HUES6 (cell line): ENCODE measurements around the gene UGT1A9.

ENCODE experiments used
- H3K27ac ChIP-seq: 2 replicates; pipeline ENCODE4 v1.7.0; 2013; ENCODE audit warnings: low read depth, mild to moderate bottlenecking, low read length, inconsistent platforms
- H3K27me3 ChIP-seq: 2 replicates; pipeline ENCODE4 v1.6.1; 2013; ENCODE audit warnings: low read length; ENCODE audit not compliant: control insufficient read depth, insufficient read depth
- H3K36me3 ChIP-seq: 2 replicates; pipeline ENCODE4 v1.6.1; 2013; ENCODE audit warnings: low read length; ENCODE audit not compliant: control insufficient read depth, insufficient read depth
- H3K4me1 ChIP-seq: 2 replicates; pipeline ENCODE4 v1.6.1; 2013; ENCODE audit warnings: low read length; ENCODE audit not compliant: control insufficient read depth, insufficient read depth
- H3K4me3 ChIP-seq: 2 replicates; pipeline ENCODE4 v1.5.1; 2013; ENCODE audit warnings: low read depth, low read length
- H3K9ac ChIP-seq: one replicate; pipeline ENCODE4 v1.6.1; 2013; ENCODE audit warnings: mild to moderate bottlenecking, low read length
- H3K9me3 ChIP-seq: 2 replicates; pipeline ENCODE4 v1.6.1; 2013; ENCODE audit warnings: low read depth, low read length; ENCODE audit not compliant: control insufficient read depth, insufficient read depth

UGT1A9 gene

GRCh38 chr2:233778030-233778429 lies 106.3 kb downstream of the UGT1A9 start, which contains the start of gene MROH2A:
MROH2A (plus strand) TSS chr2:233778330; CDS start chr2:233779359, 1,029 bp downstream.
- Histone ChIP-seq H3K4me1 (no peaks in the 10 kb centered on the region), H3K27me3 (no peaks in the 10 kb centered on the region), H3K9ac (no peak within 1 kb of the TSS), H3K27ac (no peak within 1 kb of the TSS), H3K4me3 (no peak within 1 kb of the TSS), H3K36me3 (no peaks in the 10 kb centered on the region), H3K9me3 (peaks cover 14% of the 10 kb centered on the region)

- Histone ChIP-seq H3K27ac (no peak overlapping the region), H3K4me1 (no peaks in the 10 kb centered on the region), H3K27me3 (no peaks in the 10 kb centered on the region), H3K36me3 (no peaks in the 10 kb centered on the region), H3K4me3 (no peak overlapping the region), H3K9me3 (peaks cover 14% of the 10 kb centered on the region), H3K9ac (no peak overlapping the region)
Measured at GRCh38 chr2:233779722-233780121, 108.0 kb downstream of the UGT1A9 start.

GRCh38 chr2:233780771-233781170 lies 109.1 kb downstream of the UGT1A9 start:
- no peak overlapping the region for H3K9ac ChIP-seq
- peaks cover 8% of the 10 kb centered on the region for H3K9me3 ChIP-seq
- H3K27me3 ChIP-seq: no peaks in the 10 kb centered on the region
- H3K36me3 ChIP-seq: no peaks in the 10 kb centered on the region
- H3K4me1 ChIP-seq: no peaks in the 10 kb centered on the region
- no peak overlapping the region for H3K27ac ChIP-seq
- no peak overlapping the region for H3K4me3 ChIP-seq

GRCh38 chr2:233789554-233789953 lies 117.9 kb downstream of the UGT1A9 start:
- no peak overlapping the region for H3K9ac ChIP-seq
- no peaks in the 10 kb centered on the region for H3K4me1 ChIP-seq
- H3K4me3 ChIP-seq: no peak overlapping the region
- H3K27ac ChIP-seq: no peak overlapping the region
- no peaks in the 10 kb centered on the region for H3K36me3 ChIP-seq
- no peaks in the 10 kb centered on the region for H3K9me3 ChIP-seq
- no peaks in the 10 kb centered on the region for H3K27me3 ChIP-seq

DNA sequence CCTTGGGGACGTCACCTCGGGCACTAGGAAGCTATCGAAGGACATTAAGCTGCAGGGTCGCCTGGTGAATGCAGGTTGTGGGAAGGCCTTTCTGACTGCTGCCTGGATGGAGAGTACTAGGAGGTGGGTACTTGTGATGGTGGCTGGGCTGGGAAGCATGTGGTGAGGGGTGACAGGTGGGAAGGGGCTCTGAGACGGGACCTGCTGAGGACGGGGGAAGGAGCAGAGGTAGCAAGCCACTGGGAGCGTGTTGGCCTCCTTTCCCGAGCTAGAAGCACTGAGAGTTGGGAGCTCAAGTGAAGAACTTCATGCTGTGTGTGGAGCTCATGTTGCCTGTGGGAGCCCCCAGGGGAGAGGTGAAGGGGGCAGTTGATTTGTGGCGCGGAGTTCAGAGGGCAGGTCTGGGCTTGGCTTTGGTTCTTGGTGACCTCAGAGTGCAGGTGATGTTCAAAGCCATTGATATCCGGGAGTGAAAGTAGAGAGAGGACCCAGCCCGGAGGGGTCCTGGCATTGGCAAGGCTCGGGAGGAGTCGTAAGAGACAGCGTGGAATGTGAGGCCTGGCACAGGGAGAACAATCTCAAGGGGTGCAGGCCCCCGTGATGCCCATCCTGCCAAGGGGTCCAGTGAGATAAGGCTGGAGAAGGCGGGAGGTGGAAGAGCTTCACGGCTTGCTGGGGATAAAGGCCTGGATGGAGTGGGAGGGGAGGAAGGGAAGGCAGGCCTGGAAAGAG lies 119.6 kb downstream of the UGT1A9 start:
- H3K4me3 ChIP-seq: no peak overlapping the region
- no peaks in the 10 kb centered on the region for H3K4me1 ChIP-seq
- H3K36me3 ChIP-seq: no peaks in the 10 kb centered on the region
- no peak overlapping the region for H3K9ac ChIP-seq
- no peaks in the 10 kb centered on the region for H3K27me3 ChIP-seq
- H3K9me3 ChIP-seq: no peaks in the 10 kb centered on the region
- no peak overlapping the region for H3K27ac ChIP-seq

- no peaks in the 10 kb centered on the region for H3K27me3 ChIP-seq
- no peaks in the 10 kb centered on the region for H3K9me3 ChIP-seq
- H3K36me3 ChIP-seq: no peaks in the 10 kb centered on the region
- no peak overlapping the region for H3K27ac ChIP-seq
- no peaks in the 10 kb centered on the region for H3K4me1 ChIP-seq
- H3K4me3 ChIP-seq: no peak overlapping the region
- no peak overlapping the region for H3K9ac ChIP-seq
Measured at GRCh38 chr2:233791883-233792329, 120.2 kb downstream of the UGT1A9 start.

GRCh38 chr2:233792720-233793119 lies 121.0 kb downstream of the UGT1A9 start:
- H3K4me1 ChIP-seq: no peaks in the 10 kb centered on the region
- no peaks in the 10 kb centered on the region for H3K9me3 ChIP-seq
- no peak overlapping the region for H3K27ac ChIP-seq
- no peak overlapping the region for H3K4me3 ChIP-seq
- no peak overlapping the region for H3K9ac ChIP-seq
- no peaks in the 10 kb centered on the region for H3K27me3 ChIP-seq
- H3K36me3 ChIP-seq: no peaks in the 10 kb centered on the region

DNA sequence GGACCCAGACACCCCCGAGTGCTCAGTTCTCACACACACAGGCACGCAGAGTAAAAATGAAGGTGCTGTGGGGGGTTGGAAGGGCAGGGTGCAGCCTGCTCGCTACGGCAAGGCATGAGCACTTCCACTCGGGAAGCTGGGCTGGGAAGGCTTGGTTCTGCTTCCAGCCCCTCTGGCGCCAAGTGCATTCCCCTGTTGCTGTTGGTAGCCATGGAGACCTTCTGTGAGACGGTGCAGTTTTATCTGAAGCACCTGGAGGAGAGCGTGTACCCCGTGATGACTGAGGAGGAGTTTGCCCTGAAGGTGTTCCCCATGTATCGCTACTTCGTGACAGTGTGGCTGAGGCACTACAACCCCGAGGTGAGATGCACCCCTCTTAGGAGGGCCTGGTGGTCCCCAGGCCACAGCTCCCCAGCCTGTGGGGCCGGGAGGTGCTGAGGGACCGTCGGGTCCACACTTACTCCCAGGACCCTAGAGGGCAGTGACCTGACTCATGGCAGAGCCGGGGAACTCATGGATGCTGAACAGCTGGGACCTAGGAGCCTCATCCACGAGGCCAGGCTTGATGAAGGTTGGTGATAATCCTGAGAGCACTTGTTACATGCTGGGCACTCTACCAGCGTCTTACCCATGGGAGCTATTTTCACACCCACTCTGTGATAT lies 121.9 kb downstream of the UGT1A9 start:
- Histone ChIP-seq H3K9ac (no peak overlapping the region), H3K4me1 (no peaks in the 10 kb centered on the region), H3K27ac (no peak overlapping the region), H3K4me3 (no peak overlapping the region), H3K9me3 (no peaks in the 10 kb centered on the region), H3K36me3 (no peaks in the 10 kb centered on the region), H3K27me3 (no peaks in the 10 kb centered on the region)

DNA sequence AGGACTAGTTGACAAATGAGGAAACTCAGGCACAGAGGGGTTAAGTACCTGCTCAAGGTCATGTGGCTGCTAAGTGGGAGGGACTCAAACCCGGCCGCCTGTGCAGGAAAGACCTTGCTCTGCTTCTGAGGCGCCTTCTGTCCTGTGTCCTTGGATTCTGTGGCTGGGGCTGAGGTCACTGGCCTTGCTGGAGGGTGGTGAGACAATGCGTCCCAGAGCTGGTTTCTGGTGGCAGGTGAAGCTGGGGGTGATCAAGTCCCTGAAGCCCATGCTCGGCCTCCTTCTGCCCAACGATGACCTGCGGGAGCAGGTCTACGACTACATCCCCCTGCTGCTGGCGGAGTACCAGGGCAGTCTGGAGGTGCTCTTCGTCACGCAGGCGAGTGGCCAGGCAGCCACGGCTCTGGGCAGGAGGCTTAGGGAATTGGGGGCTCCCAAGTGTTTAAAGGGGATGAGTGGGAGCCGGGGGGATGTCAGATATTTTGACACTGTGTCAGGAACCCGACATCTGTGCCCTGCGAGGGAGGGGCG lies 122.5 kb downstream of the UGT1A9 start:
- Histone ChIP-seq H3K9me3 (no peaks in the 10 kb centered on the region), H3K27me3 (no peaks in the 10 kb centered on the region), H3K36me3 (no peaks in the 10 kb centered on the region), H3K4me3 (no peak overlapping the region), H3K9ac (no peak overlapping the region), H3K27ac (no peak overlapping the region), H3K4me1 (no peaks in the 10 kb centered on the region)

GRCh38 chr2:233795735-233796171 lies 124.1 kb downstream of the UGT1A9 start:
- no peaks in the 10 kb centered on the region for H3K4me1 ChIP-seq
- H3K9ac ChIP-seq: no peak overlapping the region
- no peaks in the 10 kb centered on the region for H3K27me3 ChIP-seq
- H3K27ac ChIP-seq: no peak overlapping the region
- H3K9me3 ChIP-seq: no peaks in the 10 kb centered on the region
- H3K4me3 ChIP-seq: no peak overlapping the region
- no peaks in the 10 kb centered on the region for H3K36me3 ChIP-seq

DNA sequence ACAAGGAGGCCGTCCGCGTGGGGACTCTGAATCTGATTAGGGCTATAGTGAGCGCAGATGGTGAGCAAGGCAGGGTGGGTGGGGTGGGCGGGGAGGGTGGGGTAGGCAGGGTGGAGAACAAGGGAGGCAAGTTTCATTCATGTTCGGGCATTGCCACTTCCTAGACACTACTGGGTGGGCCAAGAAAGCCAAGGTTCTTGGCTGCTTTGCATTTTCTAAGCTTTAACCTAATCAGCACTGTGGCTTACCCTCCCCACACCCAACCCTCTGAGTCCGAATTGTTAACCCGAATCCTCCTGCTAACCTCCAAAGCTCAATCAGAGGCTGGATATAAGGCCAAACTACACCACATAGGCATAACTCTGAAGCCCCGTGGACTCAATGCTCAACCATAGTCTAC lies 124.6 kb downstream of the UGT1A9 start:
- no peak overlapping the region for H3K27ac ChIP-seq
- no peak overlapping the region for H3K9ac ChIP-seq
- no peaks in the 10 kb centered on the region for H3K9me3 ChIP-seq

More for the DNA sequence above, 124.6 kb downstream of the UGT1A9 start:
- Histone ChIP-seq H3K4me1 (no peaks in the 10 kb centered on the region), H3K4me3 (no peak overlapping the region), H3K36me3 (no peaks in the 10 kb centered on the region), H3K27me3 (no peaks in the 10 kb centered on the region)
